DMS 273 (cell line): ENCODE results near the gene CALY.
A peak's percentile ranks its signal among the peaks of the same experiment; 100 is the strongest.

Experiments
- DNase-seq: peaks from one replicate; lab custom pipeline; 2025; ENCODE audit not compliant: unreplicated experiment; lab: John Stamatoyannopoulos, UW

CALY gene

GRCh38 chr10:133274751-133275683 is 61.7 kb downstream of the CALY start:
- DNase-seq, result peak; percentile 67
